HG02759 (cell line): ENCODE results near the gene ZFHX2.

ENCODE experiments used
- ATAC-seq: cut with Tn5 transposase; IDR thresholded peaks from one replicate; pipeline ENCODE4 v1.9.1; 2021; ENCODE audit warnings: mild to moderate bottlenecking, moderate library complexity; ENCODE audit not compliant: unreplicated experiment

The ZFHX2 gene

DNA sequence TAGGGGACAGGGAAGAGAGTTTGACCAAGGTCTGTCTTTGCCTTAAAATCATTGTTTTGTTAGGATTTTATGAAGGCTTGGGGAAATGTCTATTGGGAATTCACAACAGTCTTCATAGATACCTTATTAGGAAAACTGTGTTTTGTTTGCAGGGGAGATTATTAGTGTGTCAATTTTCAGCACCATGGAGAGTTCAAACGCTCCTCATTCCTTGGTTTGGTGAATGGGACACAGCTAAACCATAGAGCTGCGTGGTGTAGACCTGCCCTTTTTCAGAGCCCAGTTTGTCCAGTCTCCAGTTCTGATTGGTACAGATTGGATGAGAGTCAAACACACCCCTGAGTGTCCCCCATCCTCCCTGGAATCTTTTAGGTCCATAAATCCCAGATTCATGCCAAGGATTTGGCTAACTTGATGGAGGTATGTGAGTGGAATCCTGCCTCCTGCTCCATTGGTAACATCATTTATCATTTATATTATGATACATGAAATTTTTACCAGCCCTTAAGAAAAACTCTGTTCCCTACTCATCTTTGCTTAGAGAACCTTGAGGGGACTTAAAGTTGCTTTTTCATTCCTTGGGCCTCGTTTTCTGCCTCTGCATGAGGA lies 70.1 kb downstream of the ZFHX2 start:
- no peak for ATAC-seq

DNA sequence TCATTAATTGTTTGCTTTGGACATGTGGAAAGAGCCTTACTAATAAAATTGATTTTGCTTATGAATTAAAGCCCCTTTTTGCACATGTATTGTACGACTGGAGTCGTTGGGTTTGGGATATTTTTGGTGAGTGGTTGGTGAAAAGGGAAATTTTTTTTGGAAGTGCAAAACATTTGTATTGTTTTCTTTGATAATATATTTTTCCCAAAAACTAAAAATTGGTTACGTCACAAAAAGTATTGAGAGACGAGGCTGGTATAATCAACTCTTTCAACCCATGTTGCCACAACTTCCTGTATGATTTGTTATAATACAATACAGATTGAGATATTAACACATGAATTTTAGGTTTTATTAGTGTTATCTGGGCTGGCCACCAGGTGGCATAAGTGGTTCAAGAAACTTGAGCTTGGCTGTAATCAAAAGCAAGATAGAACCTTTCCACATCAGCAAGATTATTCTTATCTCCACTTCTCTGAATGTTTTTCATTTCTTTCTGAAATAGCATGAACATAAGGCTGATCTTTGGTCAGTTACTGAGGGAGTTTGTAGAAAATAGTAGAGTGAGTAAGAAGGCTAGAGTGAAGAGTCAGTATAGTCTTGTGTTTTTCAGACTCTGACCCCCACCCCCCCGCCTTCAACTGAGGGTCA lies 73.3 kb downstream of the ZFHX2 start:
- ATAC-seq, result no peak

DNA sequence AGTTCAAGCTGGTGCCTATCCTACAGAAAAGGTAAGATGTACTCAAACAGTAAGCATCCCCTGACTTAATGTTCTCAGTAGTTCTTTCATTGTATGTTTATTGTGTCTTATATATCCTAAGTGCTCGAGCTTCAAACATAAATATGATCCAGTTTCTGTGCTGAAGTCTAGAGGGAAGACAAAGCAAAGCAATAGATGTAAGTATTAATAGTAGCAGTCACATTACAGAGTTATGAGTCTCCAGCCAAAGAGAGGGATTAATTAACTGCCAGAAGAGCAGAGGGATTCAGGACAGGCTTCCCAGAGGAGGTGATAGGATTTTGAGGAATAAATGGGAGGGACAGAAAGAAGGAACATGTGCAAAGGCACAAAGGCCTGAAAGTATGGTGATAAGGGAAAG lies 80.6 kb downstream of the ZFHX2 start:
- ATAC-seq, result no peak
